ENCODE data around the gene CACNA2D2.
A peak's percentile ranks its signal among the peaks of the same experiment; 100 is the strongest.

CACNA2D2 gene

DNA sequence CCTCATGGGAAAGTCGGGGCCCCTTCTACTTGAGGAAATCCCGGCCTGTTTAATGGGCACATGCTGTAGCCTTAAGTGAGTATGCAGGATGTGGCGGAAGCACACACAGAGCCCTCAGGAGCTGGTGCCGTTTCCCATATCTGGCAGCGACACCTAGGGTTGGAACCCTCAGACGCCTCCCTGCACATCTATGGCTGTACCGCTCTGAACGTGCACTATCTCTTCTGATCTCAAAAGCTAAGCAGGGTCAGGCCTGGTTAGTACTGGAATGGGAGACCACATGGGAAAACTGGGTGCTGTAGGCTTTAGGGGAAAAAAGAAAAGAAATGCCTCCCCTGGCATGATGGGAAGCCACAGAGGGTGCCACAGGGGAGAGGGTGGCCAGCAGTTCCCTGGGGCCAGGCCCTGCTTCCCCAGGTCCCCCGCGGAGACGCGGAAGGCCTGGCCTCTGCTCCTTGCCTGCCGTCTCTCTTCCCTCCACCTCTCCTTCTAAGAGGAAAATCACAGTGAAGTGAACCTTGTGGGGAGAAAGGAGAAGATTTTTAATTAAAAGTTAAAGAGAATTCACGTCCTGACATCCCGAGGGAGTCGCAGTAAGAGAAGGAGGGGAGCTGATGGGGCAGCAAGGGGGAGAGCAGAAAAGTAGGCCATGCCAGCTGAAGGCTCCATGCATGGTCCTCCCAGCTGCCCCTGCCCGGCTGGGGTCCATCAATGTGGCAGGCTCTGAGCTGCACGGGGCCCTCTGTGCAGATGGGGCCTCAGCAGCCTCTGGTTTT, 83.7 kb downstream of the CACNA2D2 start:
- DNase-seq: no peak

DNA sequence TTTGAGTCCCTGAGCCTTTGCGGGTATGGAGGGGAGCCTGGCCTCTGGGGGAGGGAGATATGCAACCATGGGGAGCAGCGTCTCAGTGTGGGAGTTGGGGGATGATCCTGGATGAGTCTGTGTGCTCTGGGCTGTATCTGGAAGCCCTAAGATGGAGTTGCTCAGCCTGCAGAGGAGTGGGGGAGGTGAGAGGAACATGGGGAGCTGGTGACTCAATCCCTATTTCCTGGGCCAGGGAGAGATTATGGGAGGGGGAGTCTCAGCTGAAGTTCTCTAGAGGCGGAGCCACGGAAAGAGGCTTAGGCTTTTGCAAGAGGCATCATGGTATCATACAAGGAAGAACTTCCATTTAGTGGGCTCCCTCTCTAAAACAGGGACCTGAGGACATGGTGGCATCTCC, 84.6 kb downstream of the CACNA2D2 start:
- no peak for DNase-seq

DNA sequence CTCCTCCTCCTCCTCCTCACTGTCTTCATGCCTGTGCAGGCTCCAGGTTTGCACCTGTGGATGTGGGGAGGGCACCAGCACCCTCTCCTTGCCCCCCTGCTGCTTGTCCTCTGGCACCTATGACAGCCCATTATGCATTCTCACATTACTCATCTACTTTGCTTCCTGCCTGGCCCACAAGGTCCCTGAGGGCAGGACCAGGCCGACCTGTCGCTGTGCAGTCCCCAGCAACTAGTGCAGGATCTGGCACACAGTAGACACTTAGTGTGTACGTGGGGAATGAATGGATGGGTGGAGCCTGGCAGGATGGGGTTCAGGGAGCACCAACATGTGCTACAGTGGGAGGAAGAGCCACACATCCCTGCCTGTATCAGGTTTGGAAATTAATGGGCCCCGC, 85.8 kb downstream of the CACNA2D2 start:
- DNase-seq: no peak

DNA sequence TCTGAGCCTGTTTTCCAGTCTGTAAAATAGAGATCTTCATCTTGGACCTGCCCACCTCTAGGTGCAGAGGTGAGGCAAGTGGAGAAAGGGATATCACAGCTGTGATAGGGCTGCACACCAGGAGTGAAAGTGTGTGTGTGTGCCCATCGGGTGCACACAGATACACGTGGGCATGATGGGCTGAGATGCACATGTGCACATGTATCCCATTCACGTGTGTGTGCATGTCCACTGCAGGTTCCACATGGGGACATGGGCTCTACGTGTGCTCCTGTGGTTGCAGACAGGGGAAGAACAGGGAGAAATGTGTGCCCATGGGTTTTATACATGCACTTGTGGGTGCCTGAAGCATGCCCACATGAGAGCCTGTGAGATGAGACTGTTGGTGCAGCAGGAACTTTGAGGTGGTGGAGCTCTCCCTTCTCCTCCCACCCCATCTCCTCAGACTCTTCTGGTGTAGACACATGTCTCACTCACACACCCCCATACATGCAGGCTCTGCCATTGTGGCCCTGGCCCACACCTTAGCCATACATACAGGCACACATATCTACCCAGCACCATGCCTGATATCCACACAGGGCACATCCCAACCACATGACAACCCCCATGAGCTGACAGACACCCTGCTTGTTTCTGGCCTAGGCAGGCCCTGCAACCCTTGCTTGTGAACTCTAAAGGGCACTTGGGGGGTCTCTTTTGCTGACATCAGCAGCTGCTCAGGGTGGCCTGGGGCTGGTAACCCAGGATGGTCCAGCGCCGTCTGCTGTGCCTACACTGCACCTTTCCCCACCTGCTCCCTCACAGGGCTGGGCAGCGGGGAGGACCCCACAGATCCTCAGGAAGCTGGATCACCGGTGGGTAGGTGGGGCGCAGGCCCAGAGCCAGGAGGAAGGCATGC, 86.4 kb downstream of the CACNA2D2 start:
- no peak for DNase-seq

DNA sequence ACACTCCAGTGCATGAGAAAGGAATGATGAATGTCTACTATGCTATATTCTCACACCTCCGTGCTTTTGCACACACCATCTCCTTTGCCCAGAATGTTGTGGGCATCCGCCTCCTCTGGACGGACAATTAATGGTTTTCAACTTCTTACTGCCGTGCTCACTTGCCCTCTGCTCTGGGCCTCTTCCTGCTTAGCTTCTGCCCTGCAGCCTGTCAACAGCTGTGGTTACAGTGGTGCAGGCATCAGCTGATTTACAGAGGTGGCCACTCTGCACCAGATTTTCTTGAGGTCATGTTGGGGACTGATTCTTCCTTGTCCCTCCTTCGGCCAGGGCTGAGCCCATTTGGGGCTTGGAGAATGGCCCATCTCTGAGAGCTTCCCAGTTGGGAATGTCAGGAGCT, 87.6 kb downstream of the CACNA2D2 start:
- no peak for DNase-seq

DNA sequence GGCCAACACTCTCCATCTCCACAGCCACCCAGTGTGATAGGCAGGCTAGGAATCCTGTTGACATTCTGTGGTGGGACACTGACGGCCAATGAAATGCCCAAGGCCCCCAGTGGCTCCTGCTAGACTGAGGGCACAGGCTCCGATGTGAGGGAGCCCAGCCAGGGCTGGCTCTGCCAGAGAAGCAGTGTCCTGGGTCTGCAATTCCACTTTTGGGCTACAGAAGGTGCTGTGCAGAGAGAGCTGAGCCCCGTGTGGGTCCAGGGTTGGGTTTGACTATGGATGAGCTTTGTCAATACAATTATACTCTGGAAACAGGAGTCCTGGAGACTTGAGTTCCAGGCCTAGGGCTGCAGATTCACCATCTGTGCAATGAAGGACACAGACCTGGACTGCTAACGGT, 88.4 kb downstream of the CACNA2D2 start:
- DNase-seq: no peak

DNA sequence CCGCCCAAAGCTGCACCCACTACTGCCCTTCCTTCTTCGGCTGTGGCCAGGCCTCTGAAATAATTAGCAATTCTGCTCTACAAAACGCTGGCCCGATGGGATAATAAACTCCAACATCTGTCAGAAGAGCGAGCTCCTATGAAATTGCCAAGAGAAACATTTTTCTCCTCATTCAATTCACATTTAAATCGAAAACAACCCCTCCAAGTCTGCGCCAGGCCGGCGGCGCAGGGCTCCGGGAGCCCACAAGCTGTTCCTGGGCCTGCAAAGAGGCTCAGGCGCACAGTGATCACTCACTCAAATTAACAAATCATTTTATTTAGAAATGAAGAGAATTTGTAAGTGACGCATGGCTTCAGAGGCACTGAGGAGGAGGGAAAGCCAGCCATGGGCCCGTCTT, 88.8 kb downstream of the CACNA2D2 start:
- no peak for DNase-seq

DNA sequence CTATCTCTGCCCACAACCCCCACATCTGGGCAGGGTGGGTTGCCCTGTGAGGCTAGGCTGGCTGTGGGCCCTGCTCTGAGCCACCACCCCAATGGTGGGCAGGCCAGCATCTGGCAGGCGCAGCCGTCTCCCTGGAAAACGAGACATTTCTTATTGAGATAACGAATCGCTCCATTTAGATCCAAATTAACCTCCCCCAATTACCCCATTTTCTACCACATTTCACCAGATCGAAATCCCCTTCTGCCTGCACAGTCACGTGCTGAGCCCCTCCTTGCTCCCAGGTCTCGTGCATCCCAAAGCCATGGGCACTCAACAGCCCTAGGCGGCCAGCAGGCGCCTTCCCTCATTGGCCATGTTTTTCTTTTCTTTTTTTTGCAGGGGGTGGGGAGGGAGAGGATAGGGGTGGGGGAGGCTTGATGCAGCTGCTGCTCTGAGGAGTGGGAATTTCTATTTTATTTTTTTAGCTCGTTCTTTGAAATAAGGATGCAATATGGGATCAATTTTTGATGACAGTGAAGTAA, 91.1 kb downstream of the CACNA2D2 start:
- DNase-seq: no peak

DNA sequence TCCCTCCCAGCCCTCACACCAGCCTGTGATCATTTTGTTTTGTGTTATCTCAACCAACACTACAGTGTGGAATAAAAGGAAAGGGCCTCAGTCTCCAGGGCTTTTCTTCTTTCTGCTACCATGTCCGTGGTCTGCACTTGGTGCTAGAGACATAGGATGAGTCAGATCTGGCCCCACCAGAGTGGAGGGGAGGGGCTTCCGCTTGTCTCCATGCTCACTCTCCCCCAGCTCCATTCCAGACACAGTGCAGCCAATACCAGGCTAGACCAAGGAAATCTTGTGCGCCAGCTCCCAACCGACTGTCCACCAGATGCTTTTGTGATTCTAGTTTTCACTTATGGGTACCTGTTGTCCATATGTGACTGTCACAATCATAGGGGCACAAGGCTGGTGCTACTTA, 92.2 kb downstream of the CACNA2D2 start:
- no peak for DNase-seq

DNA sequence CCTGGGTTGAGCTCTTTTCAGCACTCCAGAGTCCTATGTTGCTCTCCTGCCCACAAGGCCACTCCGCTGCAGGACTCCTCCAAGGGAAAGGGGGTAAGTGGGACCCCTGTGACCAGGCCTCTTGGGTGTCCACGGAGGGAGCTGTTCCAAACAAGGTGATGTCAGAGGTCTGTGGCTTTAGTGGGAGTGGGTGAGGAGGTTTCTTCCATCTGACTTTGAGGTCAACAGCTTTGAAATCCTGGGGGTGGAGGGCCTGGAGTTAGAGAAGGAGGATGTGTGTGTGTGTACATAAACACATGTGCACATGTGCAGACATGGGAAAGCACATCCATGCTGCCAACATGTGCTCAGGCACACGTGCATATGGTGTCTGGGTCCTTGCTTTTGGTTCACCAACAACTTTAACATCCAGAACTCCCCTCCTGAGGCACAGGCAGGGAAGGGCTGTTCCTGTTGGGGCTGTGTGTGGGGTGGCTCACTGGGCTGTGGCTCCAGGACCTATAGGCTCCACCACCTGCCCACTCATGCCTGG, 92.8 kb downstream of the CACNA2D2 start:
- DNase-seq: no peak

DNA sequence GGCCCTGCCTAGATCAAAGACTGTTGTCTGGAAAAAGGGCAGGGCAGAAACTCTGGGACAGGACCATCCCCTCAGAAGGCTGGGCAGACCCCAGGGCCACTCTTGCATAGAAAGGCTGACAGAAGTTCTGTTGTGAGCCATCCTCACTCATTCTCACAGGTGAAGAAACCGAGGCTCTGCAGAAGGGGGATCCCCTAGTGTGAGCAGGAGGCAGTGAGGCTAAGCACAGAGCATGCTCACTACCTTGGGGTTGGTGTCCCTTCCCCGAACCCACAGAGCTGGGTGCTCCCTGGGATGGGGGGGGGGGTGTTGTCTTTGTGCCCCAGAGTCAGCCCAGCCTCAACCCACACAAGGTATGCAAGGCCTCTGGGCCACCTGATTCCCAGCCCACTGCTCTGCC, 93.2 kb downstream of the CACNA2D2 start:
- no peak for DNase-seq

DNA sequence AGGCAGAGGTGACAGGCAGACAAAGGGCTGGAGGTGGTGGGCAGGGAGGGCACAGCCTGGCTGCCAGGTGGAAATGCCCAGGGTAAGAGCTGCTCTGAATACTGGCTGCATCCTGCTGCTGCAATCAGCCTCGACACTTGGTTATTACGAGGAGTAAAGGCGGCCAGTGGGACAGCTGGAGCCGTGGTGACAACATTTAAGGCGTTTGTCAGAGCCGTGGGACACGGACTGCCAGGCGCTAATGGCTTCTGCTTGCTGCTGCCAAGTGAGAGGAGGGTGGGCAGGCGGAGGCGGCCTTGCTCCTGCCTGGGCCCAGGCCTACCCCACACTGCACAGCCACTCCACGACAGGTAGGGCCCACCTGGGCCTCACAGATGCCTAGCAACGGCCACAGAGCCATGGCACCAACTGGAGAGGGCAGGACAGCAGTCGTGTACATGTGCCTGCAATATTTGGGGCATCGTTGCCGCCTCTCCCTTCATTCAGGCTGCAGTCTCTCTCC, 94.9 kb downstream of the CACNA2D2 start:
- DNase-seq: no peak

DNA sequence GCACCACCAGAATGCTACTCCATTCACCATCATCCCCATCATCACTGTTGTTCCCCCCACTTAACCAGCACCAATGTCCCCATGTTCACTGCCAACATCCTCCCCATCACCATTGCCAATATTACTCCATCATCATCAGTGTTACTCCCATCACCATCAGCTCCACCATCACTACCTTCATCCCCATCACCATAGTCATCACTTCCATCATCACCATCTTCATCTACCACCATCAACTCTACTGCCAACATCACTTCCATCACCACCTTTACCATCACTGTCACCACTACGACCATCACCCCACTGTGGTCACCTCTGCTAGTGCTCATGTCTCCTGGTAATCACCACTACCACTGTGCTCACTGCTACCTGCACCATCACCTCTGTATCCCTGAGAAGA, 96.9 kb downstream of the CACNA2D2 start:
- DNase-seq: no peak

DNA sequence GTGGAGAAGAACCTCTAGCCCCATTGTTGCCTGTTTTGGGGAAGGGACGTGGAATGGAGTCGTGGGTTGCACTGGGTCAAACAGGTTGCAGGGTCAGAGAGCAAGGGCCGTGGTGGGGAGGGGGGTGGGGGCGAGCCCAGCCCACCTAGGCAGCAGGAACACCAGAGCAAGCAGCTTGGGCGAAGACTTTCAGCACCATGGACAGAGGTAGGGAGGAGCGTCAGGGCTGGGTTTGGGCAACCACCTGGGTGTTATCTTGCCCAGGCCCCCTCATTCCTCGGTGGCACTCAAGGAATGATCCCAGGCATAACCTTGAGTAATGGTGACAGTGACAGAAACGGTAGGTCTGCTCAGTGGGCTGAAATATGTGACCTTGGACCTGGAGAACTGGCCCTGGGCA, 98.2 kb downstream of the CACNA2D2 start:
- no peak for DNase-seq

DNA sequence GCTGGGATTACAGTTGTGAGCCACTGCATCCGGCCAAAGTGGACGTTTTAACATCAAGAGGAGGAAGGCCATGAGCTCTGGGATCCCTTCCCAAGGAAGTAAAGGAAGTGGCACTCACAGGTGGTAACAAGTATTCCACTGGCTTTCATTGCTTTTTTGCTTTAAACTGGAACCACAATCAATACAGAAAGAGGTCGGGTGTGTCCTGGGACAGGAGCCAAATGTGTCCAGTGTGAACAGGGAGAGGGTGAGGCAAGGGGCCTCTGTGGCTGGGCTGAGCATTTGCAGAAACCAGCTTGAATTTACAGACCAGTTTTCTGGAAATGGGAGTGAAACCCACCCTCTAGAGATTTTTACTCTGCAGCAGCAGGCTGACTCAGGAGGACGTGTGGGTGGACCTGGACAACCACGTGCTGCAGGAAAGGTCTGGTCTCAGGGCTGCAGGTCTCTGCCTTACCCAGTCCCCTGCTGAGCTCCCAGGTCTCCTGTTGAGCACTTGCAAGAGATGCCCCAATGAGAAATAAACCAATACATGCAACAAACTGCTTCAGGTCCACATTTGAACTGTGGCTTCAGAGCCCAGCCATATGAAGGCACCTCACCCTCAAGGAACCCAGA, 101.3 kb downstream of the CACNA2D2 start:
- no peak for DNase-seq

DNA sequence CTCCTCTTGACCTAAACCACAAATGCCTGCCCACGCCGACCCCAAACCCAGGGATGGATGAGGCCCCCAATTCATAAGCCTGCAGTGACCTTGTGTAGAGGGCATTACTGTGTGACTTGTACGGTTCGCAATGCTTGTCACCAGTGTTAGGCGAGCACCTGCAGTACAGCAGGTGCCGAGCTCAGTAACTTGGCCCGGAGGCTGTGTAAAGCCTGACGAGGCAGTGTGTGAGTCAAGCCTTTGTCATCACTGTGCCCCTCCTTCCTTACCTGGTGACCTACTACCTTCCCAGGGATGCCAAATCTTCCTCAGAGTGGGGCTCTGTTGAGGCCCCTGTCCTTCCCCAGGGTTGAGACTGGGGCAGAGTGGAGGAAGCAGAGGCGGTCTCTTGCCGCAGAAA, 106.9 kb downstream of the CACNA2D2 start:
- no peak for DNase-seq

DNA sequence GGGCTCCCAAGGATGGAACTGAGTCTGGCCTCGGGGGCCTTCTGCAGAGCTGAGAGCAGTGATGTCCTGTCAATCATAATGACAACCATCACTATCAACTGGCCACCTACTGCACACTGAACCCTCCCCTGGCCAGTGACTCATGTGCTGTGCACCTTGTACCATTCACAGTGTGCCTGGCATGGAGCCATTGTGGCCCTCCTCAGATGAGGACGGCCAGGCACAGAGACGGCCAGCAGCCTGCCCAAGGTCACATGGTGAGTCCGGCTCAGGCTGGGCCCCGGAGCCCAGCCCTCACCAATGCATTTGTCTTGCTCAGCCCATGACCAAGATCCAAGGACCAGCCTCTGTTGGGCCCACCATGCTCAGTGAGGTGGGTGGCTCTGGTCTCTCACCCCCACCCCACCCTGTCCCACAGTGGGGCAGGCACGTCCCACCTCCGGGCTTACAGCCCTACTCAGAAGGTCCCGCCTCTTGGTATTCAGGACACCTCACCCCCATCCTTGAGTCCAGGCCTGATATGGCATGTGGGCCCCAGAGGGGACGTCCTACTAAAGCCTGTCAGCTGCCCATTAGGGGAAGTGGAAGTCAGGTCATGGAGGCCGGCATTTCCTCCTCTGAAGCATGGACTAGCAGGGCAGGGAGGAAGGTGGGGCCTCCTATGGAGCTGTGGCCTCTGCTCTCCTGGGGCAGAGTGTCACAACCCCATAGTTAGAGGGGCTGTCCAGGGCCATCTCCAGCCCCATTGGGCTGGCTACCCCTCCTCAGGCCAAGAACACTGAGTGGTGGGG, 108.2 kb downstream of the CACNA2D2 start:
- no peak for DNase-seq

DNA sequence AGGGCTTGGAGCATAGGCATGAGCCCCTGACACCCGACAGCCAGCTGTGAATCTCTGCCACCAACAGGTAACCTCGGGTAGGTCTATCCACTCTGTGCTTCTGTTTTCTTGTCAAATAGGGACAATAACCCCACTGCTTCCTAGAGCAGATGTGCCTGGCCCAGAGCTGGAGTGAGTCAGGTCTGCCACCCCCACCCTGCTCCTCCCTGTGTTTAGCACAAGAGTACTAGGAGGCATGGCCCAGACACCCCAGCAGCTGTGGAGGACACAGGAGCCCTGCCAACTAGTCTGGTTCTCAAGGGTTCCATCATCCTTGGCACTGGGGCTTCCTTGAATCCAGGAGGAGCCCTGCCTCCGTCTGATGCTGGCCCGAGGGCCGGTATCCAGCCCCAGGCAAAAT, 110.4 kb downstream of the CACNA2D2 start:
- no peak for DNase-seq

DNA sequence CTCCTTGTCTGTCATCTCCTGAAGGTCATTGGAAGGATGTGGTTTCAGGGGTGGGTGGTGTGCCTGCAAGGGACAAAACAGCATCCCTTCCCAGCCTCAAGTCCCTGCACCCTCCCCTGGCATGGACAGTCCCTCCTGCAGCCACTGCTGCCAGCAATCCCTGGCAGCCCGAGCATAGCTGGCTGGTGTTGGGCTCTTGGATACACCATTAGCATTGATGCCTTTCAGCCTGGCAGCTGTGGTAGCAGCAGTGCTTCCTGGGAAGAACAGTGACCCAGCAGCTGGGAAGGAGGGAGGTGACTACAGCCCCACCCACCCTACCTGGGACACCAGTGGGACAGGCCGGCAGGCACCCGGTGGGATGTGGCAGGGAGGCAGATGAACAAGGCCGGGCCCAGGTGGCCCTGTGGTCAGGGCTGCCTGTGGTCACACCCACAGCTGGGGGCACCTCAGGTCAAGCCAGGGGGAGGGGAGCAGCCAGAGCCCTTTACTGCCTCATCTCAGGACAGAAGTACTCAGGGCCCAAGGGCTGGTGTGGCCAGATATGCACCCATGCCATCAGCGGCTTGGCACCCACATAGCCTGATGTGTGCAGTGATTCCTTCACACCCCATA, 111.2 kb downstream of the CACNA2D2 start:
- DNase-seq: no peak

DNA sequence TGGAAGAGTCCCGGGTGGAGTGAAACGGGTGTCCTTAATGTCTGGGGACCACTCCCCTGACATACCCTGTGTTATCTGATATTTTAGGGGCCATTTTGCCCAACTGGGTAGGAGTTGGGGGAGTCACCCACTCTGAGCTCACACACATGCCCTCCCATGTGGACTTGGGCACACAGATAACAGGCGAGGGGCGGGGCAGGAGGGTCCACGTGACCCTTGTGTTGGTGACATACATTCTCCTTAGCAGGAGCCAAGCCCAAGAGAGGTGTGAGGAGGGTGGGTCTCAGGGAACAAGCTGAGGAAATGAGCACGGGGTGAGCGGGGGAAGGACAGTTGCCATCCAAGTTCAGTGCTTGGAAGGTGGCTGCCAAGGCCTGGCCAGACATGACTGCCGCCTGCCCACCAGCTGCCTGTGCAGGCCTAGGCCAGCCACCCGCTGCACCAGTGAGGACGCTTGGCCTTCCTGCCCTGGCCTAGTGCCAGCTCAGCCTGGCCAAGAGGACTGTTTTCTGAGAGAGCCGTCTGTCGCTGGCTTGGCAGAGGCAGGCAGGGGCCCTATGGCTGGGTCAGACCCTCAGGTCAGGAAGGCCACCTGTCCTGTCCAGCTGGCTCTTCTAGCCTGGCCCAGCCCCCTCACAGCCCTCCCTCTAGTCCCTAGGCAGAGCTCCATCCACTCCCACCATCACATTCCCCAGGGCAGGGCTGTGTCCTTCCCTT, 112.8 kb downstream of the CACNA2D2 start:
- peak; percentile 77 for DNase-seq

DNA sequence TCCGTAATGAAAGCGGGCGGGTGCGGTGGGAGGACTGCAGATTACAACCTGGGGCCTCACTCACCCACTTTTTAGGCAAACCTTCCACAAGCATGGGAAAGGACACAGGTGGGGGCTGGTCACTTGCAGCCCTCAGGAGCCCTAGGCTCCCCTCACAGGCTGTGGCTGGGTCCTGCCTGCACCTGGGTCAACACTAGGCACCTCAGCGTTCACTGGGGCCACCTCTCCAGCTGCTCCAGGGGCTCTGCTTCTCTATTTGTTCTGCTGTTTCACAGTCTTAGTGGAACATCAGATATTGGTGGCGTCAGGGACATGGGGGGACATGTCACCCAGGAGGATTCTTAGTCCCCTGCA, 114.0 kb downstream of the CACNA2D2 start:
- DNase-seq: no peak
